Stimulated activated CD4-positive, alpha-beta T cell treated with anti-CD3 and anti-CD28 coated beads, Interleukin-1b, Interleukin-23, amount 100 ng/mL, for 24 hours (primary cell): ENCODE results near the gene SNCAIP.
"Not testable (repeated sequence)": the region's sequence is repeated elsewhere in the genome, so short reads cannot be mapped to it uniquely, and the experiment has no call there.

Experiments used
- DNase-seq, 4 experiments: peaks; one replicate each; pipeline ENCODE4 v3.0.0-alpha.2; 2020; ENCODE audit warnings: low read depth in 4 of 4, low spot score in 1 of 4

Gene SNCAIP

DNA sequence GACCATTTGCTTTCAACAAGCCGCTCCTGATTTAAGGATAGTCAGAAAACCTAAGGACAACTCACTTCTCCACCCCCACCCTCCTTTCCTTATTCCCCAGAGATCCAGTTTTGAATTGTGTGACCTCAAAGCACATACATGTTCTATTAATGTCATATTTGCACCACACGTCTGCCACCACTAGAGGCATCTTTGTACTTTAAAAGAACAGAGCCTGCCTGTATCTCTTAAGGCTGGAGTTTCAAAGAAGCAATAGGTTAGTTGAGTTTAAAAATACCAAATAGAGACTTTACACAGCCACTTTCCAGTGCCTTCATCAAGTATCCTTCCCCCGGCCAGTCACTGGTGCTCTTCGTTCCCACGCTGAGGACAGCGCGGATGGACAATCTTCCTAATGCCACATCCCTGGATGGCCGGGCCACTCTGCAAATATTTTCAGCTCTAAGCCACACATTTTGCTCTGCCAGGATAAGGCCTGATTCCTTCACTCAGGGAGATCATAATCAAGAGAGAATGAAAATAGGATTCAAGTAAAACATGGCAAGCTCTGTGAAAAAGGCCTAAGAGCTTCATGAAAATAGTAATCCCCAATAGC lies 146.3 kb downstream of the SNCAIP start:
- no peak for DNase-seq

DNA sequence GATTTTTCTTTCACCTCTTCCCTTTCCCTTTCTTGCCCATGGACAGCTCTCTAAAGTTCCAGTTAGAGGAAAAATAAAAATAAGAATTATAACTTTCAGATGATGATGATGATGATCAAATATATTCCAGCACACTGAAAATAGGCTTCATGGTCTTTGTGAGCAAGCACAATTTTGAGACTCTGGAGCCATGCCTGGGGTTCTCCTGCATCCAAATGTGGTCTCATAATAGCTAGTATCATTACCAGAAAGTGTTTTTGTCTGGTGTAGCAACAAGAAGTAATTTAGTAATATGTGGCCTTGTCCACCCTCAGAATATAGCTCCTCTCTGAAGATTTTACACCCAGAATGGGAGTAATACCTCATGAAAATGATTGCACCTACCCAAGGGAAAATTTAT lies 150.4 kb downstream of the SNCAIP start:
- DNase-seq: no peak

DNA sequence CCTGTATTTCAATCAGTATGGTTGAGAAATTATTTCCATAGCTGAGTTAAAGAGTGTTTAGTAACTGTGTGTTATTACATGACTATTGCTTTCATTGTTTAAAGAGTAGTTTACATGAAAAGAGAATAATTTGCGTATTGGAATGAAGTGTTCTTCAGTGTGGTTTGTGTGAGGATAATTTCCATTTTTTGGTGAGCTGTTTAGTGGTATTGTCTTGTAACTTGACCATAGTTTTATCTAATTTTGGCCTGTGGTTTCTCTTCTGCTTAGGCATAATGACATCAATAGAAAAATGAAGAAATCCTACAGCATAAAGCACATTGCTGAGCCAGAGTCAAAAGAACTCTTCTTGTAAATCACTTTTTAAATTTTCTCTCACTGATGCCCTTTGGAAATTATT lies 151.2 kb downstream of the SNCAIP start:
- no peak for DNase-seq

DNA sequence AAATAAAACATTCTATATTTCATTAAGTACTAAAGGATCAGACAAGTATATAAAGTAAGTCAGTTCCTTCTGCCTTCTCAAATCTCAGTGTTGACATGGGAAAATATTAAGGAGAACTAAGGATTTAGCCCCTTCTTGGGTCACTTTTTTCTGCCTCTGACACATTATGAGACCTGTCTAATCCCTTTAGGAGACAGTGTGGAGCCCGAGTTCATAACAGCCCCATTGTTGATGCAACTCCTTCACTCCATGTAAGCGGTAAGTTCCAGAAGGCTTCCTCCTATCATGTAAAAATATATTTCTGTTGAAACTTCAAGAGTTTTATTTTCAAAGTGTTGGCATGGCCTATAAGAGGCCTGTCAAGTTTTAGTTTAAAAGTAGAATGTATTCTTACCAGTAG lies 152.2 kb downstream of the SNCAIP start:
- DNase-seq: no peak

DNA sequence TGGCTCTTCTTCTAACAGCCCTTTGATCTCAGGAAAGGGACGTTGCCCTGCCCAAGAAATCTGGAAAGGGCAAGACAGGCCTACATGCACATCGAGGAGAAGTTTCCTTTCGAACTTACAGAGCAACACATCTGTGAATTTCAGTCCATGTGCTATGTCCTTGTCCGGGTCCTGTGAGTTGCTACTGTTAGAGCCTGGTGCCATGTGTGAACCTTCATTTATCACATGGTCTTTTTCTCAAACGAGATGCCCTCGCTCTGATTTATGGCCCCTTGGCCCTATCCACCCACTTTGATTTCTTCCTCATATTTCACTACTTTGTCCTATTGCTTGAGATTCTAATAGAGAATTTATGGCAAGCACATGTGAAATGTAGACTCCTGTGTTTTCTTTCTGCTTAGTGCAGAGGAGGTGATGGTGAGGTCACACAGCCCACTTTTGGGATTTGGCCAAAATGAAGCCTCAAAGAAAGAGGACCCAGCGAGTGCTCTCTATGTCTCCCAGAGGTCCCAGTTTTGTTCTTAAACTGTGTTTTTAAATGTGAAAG lies 153.1 kb downstream of the SNCAIP start:
- DNase-seq: no peak

DNA sequence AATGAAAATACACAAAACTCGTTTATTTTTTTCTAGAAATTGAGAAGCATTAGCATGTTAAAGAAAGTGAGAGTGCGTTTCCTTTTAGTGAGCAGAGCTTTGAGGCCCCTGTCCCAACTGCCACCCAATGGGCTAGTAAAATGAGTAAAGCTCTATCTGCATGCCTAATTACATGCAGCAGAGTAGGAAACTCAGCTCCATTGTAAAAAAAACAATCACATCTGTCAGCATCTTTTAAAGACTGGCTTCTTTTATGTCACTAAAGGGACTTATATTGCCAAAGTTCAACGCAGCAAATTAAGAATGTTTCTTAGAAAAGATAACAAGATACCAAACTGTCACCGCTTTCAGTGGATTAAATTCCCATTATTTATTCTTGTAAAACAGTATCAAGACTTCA lies 154.0 kb downstream of the SNCAIP start:
- DNase-seq: no peak

DNA sequence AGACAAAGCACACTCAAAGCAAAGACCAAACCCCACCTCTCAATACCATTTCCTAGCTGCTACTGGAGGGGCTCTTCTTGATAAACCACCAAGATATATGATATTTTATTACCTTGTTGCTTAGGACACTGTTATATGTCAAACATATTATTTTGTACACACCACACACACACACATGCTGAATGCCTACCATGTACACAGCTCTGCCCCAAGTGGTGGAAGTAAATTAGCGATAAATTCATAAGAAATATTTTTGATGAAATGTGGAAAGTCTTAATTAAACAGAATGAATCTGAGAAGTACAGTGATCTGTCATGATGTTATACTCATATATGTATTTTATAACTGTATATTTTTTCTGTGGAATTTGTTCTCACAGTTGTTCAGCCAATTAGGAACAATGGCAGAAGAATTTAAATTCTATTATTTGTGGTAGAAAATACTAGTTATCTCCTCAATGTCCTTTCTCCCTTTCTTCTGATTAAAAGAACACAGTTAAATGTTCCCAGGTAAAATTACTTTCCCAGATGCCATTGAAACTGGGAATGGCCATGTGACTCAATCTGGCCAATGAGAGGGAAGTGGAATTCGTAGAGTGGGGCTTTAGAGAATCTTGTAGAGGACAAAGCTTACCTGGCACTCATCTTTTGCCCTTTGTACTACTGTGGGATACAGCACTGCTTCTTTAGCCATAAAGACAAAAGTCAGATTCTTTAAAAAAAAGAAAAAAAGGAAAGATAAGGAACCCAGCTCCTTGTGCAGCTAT lies 156.5 kb downstream of the SNCAIP start:
- DNase-seq: no peak

DNA sequence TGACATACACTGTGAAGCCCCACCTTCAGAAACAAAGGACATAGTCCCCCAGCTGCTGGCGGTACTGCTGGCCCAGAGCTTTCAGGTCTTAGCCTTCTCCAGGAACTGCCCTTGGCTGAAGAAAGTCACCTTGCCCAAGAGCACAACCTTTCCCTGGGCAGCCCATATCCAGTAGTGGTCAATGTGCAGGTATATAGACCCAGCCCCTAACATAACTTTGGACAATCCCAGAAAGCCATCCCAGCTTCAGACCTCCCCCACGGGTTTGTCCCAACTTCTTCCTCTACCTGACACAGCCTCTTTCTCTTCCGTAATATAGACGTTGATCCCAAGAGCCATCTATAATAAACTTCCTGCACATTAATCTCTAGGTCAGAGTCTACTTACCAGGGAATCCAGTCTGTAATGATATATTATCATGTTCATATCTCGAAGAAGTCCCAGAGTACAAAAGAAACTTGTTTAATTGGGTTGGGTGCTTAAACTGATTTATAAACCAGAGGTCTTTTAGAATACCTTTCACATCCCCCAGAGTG lies 157.4 kb downstream of the SNCAIP start:
- no peak for DNase-seq

DNA sequence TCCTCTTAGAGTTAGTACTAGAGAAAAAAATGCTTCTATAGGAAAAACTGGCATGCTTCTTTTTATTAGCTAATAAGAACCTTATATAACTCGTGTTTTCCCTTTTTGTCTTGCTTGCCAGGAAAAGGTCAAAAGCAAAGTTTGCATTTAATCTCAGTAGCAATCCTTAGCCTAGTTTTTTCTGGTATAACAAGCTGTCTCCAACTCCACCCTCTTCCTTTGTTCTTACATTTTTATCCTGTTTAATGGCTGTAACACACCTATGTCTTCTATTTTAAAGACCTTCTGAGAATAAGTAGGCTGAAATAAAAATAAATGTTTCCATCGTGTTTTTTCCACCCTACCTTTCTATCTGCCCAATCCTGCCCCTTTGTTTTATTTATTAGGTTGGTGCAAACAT lies 158.3 kb downstream of the SNCAIP start:
- DNase-seq: no peak

DNA sequence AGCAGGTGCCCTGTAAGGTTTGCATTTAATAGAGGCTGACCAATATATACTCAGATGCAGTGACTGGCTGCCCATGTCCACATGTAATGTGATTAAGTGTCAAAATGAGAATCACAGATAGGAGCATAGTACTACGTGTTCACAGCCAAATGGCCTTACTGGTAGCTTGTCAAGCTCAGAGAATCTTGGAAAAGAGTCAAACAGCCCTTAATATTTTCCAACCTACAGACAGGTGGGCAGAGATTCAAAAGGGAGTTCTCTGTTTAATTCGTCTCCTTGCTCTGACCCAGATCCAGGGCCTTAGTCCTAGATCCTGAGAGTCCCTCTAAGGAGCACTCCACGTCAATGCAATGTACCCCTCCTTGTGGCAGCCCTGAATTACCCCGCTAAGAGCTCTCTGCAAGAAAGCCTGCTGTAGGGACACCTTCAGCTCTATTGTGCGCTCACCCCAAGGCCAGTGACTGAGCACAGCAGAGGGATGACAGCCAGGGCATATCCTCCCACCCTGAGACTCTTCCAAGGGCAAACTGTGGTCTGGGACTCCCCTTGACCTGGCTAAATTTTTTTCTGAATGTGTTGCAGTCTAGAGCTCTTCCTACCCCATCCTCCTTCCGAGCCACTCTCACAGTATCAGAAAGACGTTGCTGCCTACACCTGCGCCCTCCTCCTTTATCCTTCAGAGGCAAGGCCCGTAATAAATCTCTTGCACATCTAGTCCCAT lies 159.2 kb downstream of the SNCAIP start:
- no peak for DNase-seq

DNA sequence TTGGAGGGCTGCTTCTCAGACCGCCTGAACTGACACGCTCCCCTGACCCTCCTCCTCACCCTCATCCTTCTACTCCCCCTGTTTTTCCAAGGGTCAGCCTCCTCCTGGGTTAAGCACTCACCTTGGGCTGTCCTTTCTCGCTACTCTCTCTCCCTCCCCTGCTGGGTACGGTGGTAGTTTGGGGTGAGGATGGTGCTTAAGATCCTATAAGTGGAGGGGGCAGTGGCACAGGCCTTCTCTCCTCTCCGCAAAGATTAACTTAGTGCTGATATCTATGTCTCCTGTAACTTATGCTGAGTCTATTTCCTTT lies 159.7 kb downstream of the SNCAIP start:
- DNase-seq: no peak

DNA sequence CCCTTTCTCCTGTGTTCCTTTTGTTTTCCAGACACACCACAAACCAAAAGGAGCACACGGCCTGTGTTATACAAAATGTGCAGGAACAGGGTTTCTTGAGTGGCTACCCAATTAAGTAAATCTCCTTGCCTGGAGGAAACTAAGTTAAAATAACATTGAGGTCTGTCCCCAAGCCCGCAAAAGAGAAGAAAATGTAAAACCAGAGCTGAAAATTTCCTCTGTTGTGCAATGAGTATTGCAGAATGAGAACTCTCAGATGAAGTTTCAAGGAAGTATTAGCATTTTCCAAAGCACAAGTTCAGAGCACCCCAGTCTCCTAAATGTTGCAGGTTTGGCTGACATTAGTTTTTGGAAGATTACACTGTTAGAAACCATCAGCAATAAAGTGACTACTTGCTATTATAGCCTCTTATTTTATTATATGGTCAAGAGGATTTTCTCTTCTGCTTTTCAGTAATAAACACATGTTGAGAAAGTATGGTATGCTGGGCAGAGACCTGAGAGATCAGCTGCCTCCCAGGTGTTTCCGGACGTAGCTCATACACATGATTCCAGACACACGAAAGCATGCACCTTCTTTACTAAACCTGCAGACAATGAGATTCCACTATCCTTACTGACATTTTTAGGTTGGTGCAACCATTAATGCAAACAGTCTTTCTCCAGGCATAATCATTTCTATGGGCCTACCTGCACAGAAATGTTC lies 161.3 kb downstream of the SNCAIP start:
- no peak for DNase-seq

DNA sequence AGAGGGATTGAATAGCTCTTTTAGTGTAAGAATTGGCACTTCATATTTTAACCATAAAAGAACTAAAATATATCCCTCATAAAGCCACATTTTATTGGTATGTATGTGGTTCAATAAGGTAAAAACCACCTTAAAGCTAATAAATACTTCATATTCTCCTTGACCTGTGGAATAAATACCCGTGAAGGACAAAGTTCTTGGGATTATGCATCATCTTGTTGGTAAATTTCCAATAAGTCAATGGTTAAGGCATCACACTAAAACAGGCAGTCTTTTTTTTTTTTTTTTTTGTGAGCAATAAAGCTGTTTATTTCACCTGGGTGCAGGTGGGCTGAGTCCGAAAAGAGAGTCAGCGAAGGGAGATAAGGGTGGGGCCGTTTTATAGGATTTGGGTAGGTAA lies 161.9 kb downstream of the SNCAIP start:
- no peak for DNase-seq

DNA sequence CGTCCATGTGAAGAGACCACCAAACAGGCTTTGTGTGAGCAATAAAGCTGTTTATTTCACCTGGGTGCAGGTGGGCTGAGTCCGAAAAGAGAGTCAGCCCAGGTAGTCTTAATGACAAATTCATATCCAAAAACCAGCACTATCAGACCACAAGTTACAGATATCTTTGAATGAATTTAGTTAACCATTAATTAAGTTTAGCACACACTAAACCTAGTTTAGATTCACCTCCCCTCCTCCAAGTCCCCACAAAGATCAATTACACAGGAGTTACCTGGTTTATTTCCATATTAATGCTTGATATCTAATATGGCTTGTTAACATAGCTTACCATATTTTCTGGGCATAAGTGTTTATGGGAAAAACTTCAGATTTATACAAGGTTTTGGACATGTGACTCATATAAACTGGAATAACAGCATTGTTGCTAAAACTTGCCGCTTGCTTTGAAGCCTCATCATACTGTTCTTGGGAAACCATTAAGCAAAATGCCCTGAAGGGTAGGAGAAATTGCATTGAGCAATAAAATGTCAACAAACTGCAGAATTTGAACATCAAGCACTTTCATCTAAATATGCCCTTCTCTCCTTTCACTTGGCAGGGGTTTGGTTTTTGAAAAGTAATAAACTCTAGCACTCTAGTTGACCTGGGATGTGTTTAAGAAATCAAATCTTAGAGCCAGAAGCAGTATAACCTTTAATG lies 166.9 kb downstream of the SNCAIP start:
- DNase-seq: no peak

DNA sequence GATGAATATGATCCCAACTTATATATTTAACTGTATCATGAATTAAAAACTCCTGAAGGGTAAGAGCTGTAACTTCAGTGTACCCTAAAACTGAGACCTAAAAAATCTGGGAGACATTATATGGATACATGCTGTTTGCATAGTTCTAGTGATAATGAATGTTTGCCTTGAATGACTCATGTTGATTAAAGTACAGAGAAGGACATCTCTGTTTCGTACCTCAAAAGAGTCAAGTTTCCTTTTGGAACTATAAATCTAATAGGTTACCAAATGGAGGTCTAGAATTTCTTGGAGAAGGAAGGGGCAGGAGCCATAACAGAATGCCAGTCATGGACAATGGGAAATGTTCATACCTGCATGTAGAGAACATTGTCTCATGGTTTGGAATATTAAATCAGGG lies 168.1 kb downstream of the SNCAIP start:
- no peak for DNase-seq

DNA sequence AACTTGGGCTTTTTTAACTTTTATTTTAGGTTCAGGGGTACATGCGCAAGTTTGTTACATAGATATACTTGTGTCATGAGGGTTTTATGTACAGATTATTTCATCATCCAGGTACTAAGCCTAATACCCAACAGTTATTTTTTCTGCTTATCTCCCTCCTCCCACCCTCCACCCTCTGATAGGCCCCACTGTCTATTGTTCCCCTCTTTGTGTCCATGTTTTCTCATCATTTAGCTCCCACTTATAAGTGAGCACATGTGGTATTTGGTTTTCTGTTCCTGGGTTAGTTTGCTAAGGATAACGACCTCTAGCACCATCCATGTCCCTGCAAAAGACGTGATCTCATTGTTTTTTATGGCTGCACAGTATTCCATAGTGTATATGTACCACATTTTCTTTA lies 172.1 kb downstream of the SNCAIP start:
- no peak for DNase-seq

DNA sequence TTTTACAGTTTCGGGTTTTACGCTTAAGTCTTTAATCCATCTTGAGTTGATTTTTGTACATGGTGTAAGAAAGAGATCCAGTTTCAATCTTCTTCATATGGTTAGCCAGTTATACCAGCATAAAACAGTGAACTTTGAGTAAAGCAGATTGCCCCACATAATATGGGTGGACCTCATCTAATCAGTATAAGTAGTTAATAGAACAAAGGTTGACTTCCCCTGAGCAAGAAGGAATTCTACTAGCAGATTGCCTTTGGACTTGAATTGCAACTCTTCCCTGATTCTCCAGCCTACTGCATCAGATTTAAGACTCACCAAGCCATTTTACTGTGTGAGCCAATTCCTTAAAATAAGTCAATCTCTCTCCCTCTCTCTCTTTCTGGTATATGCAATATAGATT lies 173.2 kb downstream of the SNCAIP start:
- DNase-seq: no peak

DNA sequence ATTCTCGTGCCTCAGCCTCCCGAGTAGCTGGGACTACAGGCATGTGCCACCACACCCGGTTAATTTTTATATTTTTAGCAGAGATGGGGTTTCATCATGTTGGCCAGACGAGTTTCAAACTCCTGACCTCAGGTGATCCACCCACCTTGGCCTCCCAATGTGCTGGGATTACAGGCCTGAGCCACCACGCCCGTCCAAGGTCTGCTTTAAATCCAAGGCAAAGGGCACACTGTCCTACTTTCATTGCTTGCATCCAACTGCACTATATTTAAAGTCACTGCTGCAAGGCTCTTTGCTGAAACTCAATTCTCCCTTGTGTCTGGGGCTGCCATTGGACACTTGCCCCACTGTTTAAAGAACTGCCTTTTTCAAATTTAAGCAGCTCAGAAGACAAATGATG lies 174.6 kb downstream of the SNCAIP start:
- not testable (repeated sequence) for DNase-seq

DNA sequence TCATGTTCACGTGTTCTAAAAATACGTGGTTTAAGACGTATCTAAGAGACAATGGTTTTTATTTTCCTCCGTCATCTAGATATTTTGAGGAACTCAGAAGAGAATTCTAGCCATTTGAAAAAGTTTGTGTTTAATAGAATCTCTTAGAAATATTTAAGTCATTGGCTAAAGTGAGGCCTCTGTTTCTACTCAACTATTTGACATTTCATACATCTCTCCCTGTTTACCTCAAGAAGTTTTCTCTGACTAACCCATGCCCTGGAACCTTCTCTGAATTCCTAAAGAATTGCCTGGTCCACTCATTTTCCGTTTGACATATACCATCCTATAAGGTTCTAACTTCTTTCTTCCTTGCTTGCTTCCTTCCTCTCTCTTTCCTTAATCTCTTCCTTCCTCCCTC lies 178.7 kb downstream of the SNCAIP start:
- DNase-seq: no peak

DNA sequence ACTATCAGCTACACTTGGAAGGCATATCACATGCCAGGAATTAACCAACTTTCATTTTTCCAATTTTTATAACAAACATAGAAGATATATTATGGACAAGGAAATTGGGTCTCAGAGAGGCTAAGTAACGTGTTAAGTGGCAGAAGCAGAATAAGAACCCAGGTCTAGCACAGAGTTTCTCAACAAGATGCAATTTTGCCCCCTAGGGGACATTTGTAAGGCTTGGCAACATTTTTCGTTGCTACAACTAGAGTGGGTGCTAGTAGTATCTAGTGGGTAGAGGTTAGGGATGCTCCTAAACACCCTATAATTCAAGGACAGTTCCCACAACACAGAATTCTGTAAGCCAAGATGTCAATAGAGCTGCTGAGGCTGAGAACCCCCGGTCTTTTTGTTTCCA lies 180.6 kb downstream of the SNCAIP start:
- no peak for DNase-seq
